LNCaP clone FGC (cell line): ENCODE data around the gene BCAS3.

Experiments
- DNase-seq: peaks from one replicate; pipeline ENCODE4 v3.0.0-alpha.2; 2011; ENCODE audit warnings: low read depth
- H3K4me3 ChIP-seq: 2 replicates; pipeline ENCODE4 v1.5.1; 2011; ENCODE audit warnings: mild to moderate bottlenecking, low read depth, low read length, control low read depth
- TF ChIP-seq, protein P1 (sequence below): IDR thresholded peaks from 2 replicates; pipeline ENCODE4 v1.5.1; 2012; ENCODE audit warnings: mild to moderate bottlenecking; ENCODE audit not compliant: control insufficient read depth, insufficient read depth; ENCODE audit errors: extremely low read depth

Gene BCAS3

DNA sequence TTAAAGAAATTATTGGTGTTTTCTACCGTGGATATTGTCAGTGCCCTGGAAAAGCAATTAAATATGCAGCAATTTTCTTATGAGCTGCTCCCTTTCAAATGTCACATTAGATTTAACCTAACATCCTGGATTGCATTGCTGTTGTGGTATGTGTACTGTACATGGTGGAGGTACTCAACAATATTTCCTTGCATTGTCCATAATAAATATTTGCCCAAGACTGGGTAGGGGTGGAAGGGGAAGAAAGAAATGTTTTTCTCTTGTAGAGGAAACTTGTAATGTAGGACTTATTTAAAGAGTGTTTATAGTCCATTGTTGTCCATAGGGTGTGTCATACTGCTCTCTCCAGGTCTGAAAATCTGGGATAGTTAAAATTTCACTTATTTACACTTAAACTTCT, 375.8 kb downstream of the BCAS3 start:
- TF ChIP-seq, protein P1, sequence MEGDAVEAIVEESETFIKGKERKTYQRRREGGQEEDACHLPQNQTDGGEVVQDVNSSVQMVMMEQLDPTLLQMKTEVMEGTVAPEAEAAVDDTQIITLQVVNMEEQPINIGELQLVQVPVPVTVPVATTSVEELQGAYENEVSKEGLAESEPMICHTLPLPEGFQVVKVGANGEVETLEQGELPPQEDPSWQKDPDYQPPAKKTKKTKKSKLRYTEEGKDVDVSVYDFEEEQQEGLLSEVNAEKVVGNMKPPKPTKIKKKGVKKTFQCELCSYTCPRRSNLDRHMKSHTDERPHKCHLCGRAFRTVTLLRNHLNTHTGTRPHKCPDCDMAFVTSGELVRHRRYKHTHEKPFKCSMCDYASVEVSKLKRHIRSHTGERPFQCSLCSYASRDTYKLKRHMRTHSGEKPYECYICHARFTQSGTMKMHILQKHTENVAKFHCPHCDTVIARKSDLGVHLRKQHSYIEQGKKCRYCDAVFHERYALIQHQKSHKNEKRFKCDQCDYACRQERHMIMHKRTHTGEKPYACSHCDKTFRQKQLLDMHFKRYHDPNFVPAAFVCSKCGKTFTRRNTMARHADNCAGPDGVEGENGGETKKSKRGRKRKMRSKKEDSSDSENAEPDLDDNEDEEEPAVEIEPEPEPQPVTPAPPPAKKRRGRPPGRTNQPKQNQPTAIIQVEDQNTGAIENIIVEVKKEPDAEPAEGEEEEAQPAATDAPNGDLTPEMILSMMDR: no peak
- no peak overlapping the region for H3K4me3 ChIP-seq
- DNase-seq: no peak

DNA sequence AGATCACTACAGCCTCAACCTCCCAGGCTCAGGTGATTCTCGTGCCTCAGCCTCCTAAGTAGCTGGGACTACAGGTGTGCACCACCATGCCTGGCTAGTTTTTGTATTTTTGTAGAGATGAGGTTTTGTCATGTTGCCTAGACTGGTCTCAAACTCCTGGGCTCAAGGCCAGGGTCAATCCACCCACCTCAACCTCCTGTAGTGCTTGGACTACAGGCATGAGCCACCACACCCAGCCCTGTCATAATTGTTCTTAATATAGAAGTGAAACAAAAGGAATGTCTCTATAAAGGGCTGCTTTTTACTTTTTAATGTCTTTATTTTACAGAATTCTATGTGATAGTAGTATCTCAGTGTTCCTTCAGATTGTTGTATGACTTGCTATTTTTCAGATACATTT, 376.8 kb downstream of the BCAS3 start:
- TF ChIP-seq, protein P1: no peak
- H3K4me3 ChIP-seq: no peak overlapping the region
- DNase-seq: no peak

DNA sequence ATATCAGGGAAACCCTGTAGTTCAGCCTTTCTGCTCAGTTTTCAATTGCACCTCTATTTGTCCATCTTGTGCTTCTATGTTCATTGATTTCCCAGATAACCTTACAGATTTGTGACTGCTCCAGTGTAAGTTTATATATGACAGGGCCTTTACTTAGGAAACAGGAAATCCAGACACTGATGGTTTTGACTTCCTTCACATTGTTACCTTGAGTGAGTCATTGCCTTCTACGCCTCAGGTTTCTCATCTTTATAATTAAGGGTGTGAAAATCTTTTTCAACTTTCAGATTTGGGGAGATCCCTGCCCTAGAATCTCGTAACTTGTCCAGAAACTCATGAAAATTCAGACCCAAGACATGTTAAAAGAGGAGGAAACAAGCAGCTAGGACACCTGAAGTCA, 379.6 kb downstream of the BCAS3 start:
- no peak overlapping the region for H3K4me3 ChIP-seq
- TF ChIP-seq, protein P1: no peak
- no peak for DNase-seq

DNA sequence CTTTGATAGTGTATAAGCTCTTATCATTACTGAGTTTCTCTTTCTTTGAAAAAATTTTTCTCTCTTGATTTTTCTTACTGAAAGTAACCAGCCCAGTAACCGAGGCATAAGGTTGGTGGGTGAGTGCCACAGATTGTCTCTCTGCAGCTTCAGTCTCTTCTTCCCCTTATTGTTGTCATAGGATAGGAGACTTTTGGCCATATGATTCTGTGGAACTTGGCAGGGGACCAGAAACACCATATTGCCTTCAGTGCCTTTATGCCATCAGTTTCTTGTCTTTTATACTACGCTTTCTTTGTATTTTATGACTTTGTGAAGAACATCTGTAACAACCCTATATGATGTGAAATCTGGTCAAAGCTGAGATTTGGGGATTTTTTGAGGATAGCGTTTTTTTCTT, 380.4 kb downstream of the BCAS3 start:
- H3K4me3 ChIP-seq: no peak overlapping the region
- DNase-seq: no peak
- TF ChIP-seq, protein P1: no peak

DNA sequence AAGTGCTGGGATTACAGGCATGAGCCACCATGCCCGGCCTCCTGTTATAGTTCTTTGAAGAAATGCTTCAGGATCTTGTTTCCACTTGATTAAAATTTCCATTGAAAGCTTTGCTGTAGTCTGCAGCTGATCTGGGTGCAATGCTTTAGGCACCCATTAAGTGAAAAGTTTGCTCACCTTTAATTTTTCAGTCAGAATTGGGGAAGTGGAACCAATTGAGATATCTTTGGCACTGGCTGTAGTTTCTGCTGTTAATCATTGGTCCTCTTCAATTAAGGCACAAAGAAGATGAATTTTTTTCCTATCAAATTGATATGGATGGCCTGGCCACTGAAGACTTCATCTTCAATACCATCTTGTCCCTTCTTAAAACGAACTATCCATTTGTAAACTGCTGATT, 385.9 kb downstream of the BCAS3 start:
- no peak overlapping the region for H3K4me3 ChIP-seq
- TF ChIP-seq, protein P1: no peak
- DNase-seq: no peak

DNA sequence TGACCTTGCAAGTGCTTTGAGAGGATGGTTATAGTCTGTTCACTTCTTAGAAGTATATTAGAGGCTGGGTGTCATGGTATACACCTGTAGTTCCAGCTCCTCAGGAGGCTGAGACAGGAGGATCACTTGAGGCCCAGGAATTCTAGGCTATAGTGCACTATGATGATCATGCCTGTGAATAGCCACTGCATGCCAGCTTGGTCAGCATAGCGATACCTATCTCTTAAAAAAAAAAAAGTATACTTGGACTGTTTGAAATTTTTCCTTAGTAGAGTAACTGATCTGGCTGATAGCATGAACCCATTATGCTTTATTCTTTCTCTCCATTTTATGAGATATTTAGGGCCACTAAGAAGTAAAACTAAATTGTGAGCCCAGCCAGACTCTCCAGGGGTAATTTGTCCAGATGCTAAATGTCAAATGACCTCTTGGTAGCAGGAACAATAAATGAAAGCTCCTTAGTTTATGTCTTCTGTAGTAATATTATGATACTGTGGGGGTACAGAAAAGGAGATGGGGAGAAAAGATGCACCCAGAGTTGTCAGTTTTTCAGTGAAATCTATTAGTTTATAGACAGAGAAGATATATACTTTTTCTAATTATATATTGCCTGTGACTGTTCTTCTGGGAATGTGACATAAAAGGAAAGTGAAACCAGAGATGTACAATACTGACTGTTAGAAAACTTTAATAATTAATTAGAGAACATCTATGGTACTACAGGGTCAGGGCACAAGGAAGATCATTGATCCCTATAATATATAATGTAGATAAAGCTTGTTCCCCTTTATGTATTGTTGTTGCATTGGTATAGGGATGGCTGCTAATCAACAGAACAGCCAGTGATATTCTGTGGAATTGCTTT, 386.7 kb downstream of the BCAS3 start:
- H3K4me3 ChIP-seq: no peak overlapping the region
- TF ChIP-seq, protein P1: no peak
- no peak for DNase-seq
